ENCODE measurements around the gene AKR7A3. TPM values are rescaled to one million over a fixed set of nuclear protein-coding genes. Genes with fewer than 3 reads are reported as not detected.
"Not testable (repeated sequence)": the region's sequence is repeated elsewhere in the genome, so short reads cannot be mapped to it uniquely, and the experiment has no call there.

Gene AKR7A3
- total RNA-seq, 4 donors from 2014 or later, result 0.50 to 2.4 (median 2.0) TPM

DNA sequence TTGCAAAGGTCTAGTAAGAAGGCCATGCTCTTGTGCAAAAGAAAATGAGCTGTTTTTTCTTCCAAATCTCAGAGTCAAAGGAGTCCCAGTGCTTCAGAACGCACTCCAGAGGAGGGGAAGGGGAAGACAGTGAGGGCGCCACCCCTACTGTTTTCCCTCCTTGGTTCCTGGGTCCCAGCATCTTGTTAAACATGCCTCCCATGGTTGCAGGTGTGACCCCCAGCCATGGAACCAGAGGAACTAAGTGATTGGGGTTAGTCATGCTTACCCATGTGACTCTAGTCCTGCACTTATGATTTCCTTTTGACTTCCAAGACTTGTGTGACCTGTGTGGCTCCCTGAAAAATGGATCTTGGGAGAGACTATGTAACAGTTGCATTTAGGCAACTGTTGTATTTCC lies 6.1 kb upstream of the AKR7A3 start:
- H3K27me3 ChIP-seq, result no peaks in the 10 kb centered on the region
- no peak for DNase-seq
- TF ChIP-seq POLR2A (IDR thresholded peaks at IDR 0.05), result no peak
- no peak for TF ChIP-seq CTCF (IDR thresholded peaks at IDR 0.05)
- H3K36me3 ChIP-seq, result peaks cover 0 to 18% (median 0%) of the 10 kb centered on the region in 3 donors
- no peak overlapping the region for H3K4me3 ChIP-seq
- H3K4me1 ChIP-seq, result peaks cover 0 to under 1% (median 0%) of the 10 kb centered on the region in 3 donors
- H3K9me3 ChIP-seq, result peaks cover 0 to 21% (median 10%) of the 10 kb centered on the region in 3 donors
- intact Hi-C loops (cut with DNase I), result no loop called here
- 69 to 100% methylated on average over 2 of the region's 2 CpGs for WGBS, 2 donors
- H3K27ac ChIP-seq, result no peak overlapping the region

DNA sequence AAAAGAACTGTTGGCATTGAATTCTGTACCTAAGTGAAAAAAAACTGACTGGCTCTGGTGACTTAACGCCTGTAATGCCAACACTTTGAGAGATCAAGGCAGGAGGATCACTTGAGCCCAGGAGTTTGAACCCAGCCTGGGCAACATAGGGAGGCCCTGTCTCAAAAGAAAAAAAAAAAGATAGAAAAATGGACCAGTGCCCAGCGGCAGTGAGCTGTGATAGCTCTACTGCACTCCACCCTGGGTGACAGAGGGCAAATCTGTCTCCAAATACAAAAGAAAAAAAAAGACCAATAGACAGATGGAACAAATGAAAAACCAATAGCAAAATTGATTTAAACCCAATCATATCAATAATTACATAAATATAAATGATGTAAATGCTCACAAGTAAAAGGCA lies 674 bp upstream of the AKR7A3 start:
- Histone ChIP-seq H3K27ac (peak overlapping the region in 2 of 4 donors; percentile 7 to 55), H3K36me3 (peaks cover 0 to 10% (median 0%) of the 10 kb centered on the region in 3 donors), H3K9me3 (peaks cover 0 to 5% (median under 1%) of the 10 kb centered on the region in 3 donors), H3K27me3 (no peaks in the 10 kb centered on the region), H3K4me1 (peaks cover 0 to 20% (median 4%) of the 10 kb centered on the region in 3 donors), H3K4me3 (peak overlapping the region; percentile 39 to 64 (median 51))
- intact Hi-C loops (cut with DNase I), result no loop called here
- WGBS, 2 donors, result 30 to 47% methylated on average over 2 of the region's 2 CpGs
- DNase-seq, result no peak
- TF ChIP-seq POLR2A (IDR thresholded peaks at IDR 0.05), result no peak
- TF ChIP-seq CTCF (IDR thresholded peaks at IDR 0.05), result no peak

DNA sequence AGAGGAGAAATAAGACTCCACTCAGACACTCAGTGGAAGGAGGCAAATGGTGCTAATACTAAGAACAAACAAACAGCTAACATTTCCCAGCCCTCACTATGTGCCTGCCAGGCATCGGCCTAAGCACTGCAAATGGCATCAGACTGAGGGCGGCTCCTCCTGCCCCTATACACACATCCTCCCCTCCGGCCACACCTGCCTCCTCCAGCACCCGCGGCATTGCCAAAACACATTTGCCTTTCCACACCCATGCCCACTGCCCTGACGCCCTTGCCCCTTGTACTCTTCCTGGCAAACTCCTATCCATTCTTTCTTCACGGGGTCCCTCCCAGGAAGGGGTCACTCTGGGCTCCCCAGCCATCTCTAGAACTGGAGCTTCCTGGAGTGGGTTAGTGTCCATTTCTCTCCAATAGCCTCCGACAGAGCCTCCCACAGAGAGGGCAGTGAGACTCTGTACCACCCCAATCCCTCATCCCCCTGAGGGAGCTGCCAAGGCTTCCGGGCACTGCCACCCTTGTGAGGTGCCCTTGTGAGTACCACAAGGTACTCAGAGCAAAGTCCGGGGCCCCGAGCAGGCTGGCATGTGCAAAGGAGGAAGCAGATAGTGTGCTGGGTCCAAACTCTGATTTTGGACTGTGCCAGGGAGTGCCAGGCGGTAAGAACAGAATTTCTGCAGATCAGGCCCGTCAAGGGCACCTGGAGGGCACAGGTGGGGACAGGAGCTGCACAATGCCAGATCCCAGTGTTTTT lies 959 bp downstream of the AKR7A3 start:
- intact Hi-C loops (cut with DNase I), result no loop called here
- no peak for DNase-seq
- Histone ChIP-seq H3K9me3 (no peaks in the 10 kb centered on the region), H3K27ac (no peak overlapping the region), H3K4me3 (no peak overlapping the region), H3K27me3 (no peaks in the 10 kb centered on the region), H3K4me1 (peaks cover 0 to 20% (median 4%) of the 10 kb centered on the region in 3 donors), H3K36me3 (peaks cover 0 to 17% (median 0%) of the 10 kb centered on the region in 3 donors)
- TF ChIP-seq POLR2A (IDR thresholded peaks at IDR 0.05) (no peak), CTCF (IDR thresholded peaks at IDR 0.05) (no peak)
- 94 to 95% methylated on average over 10 to 11 of the region's 13 CpGs for WGBS, 2 donors

GRCh38 chr1:19285807-19286206 lies 2.8 kb downstream of the AKR7A3 start:
- H3K9me3 ChIP-seq; H3K27me3 ChIP-seq; H3K4me3 ChIP-seq; DNase-seq; intact Hi-C loops (cut with DNase I); H3K27ac ChIP-seq: not testable (repeated sequence)
- peaks cover 0 to 26% (median 4%) of the 10 kb centered on the region in 3 donors for H3K4me1 ChIP-seq
- 78% methylated on average over 3 of the region's 3 CpGs; no CpG with 5 or more reads in 1 of the 2 donors for WGBS, 2 donors
- H3K36me3 ChIP-seq, result peaks cover 0 to 22% (median 0%) of the 10 kb centered on the region in 3 donors

GRCh38 chr1:19285366-19285765 lies 3.2 kb downstream of the AKR7A3 start:
- WGBS, 2 donors, result 83 to 100% methylated on average over 1 to 2 of the region's 3 CpGs
- H3K27ac ChIP-seq; intact Hi-C loops (cut with DNase I); H3K4me3 ChIP-seq; H3K9me3 ChIP-seq; DNase-seq; H3K27me3 ChIP-seq: not testable (repeated sequence)
- H3K36me3 ChIP-seq, result peaks cover 0 to 22% (median 0%) of the 10 kb centered on the region in 3 donors
- peaks cover 0 to 26% (median 4%) of the 10 kb centered on the region in 3 donors for H3K4me1 ChIP-seq

DNA sequence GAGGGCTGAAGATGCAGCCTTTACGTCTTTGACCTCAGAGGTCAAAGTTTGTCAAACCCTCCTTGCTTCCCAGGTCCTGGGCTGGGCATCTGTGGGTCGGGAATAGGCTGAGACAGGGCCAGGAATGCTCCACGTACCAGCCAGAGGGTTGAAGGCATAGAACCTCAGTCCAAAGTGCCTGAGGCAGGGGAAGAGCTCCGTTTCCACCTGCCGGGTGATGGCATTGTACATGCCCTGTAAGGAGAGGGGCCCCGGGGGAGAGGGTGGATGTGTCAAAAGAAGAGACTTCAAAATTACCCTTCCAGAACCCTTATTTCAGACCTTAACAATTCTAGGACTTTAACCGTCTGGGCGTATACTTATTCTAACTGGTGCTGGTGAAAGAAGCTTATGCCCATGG lies 3.7 kb downstream of the AKR7A3 start:
- Histone ChIP-seq H3K4me1 (peaks cover 0 to 26% (median 4%) of the 10 kb centered on the region in 3 donors), H3K4me3 (no peak overlapping the region), H3K27me3 (no peaks in the 10 kb centered on the region), H3K36me3 (peaks cover 0 to 22% (median 0%) of the 10 kb centered on the region in 3 donors), H3K27ac (no peak overlapping the region), H3K9me3 (no peaks in the 10 kb centered on the region)
- DNase-seq, result no peak
- intact Hi-C loops (cut with DNase I), result no loop called here
- WGBS, 2 donors, result 58 to 66% methylated on average over 6 to 8 of the region's 8 CpGs
- no peak for TF ChIP-seq POLR2A (IDR thresholded peaks at IDR 0.05)
- no peak for TF ChIP-seq CTCF (IDR thresholded peaks at IDR 0.05)
